NCI-H1694 treated with DMSO at 0.1 percent for 48 hours (cell line): Measurements from ENCODE around the gene CDKN1A.
"Not testable (repeated sequence)": the region's sequence is repeated elsewhere in the genome, so short reads cannot be mapped to it uniquely, and the experiment has no call there.

ENCODE experiments used
- DNase-seq: peaks from one replicate; lab custom pipeline; 2025; lab: John Stamatoyannopoulos, UW

Gene CDKN1A

GRCh38 chr6:36720251-36721141 is 42.0 kb downstream of the CDKN1A start:
- no peak for DNase-seq

DNA sequence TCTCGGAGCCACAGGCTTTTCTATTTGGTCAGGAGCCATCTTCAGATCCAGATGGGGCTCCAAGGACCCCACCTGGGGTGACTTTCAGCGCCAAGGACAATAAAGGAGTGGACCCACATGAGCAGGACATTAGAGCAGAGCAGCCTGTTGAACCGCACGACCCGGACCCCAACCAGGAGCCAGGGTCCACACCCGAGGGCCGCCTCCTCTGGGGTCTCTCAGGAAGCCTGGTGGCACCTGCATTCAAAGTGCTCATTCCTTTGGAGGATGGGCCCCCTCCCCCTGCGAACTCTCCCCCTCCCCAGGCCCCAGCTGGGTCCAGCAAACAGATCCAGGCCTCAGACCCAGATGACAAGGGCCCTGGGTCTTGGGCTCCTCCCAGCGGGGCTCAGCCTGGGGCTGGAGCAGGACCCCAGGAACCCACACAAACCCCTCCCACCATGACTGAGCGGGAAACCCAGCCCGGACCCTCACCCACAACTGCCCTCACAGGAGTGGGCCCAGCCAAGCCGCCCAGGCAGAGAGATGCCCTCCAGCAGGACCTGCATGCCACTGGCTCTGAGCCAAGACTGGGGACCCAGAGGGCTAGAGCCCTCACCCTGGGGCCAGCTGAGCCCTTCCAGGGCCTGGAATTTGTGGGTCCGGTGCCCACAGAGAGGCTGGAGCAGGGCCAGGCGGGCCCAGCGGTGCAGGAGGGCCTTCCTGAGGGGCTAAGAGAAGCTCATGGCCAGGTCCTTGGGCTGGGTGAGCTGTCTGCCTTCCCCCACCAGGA is 43.0 kb downstream of the CDKN1A start:
- DNase-seq: no peak

- DNase-seq: no peak
Observed at GRCh38 chr6:36722365-36722764, 43.9 kb downstream of the CDKN1A start.

- DNase-seq: no peak
Observed at GRCh38 chr6:36722879-36723278, 44.4 kb downstream of the CDKN1A start.

DNA sequence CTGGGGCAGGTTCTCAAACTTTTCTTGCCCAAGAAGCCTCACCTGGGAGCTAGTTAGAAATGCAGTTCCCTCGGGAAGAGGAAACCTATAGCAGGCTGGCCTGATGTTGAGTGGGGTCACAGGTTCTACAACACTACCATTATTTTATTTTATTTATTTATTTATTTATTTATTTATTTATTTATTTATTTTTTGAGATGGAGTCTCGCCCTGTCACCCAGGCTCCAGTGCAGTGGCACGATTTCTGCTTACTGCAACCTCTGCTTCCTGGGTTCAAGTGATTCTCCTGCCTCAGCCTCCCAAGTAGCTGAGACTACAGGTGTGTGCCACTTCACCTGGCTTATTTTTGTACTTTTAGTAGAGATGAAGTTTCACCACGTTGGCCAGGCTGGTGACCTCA is 45.5 kb downstream of the CDKN1A start:
- not testable (repeated sequence) for DNase-seq

GRCh38 chr6:36724514-36725390 is 46.2 kb downstream of the CDKN1A start:
- peak; percentile 50 for DNase-seq

DNA sequence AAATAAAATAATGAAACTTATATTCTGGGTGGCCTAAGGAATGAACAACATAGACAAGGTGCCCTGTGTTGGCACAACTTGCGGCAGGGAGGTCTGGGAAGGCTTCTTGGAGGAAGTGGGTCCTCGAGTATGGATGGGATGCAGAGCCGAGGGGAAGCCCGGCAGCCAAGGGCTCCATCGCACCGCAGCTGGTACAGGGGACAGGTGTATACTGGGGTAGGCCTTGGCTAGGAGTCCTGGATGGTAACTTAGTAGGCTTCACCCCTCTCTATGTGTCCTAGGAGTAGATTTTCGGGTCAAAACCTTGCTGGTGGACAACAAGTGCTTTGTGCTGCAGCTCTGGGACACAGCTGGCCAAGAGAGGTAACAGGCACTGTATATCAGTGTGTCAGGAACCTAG is 47.1 kb downstream of the CDKN1A start:
- no peak for DNase-seq

DNA sequence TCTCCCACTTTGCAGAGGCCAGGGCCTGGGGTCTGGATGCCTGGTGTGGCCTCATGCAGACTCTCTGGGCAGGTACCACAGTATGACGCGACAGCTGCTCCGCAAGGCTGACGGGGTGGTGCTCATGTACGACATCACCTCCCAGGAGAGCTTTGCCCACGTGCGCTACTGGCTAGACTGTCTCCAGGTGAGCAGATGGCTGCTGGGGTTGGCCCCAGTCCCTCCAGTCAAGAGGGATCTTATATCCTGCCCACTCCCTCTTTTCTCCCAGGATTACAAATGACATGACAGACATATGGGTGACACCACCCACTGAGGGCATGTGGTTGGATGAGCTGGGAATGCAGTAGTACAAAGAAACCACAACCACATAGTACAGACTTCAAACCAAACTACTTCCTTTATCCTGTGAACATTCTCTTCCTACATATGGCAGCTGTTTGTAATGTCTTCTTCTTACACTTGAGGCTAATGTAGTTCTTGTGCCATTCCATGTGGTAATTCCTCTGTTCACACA is 49.0 kb downstream of the CDKN1A start:
- DNase-seq: no peak

DNA sequence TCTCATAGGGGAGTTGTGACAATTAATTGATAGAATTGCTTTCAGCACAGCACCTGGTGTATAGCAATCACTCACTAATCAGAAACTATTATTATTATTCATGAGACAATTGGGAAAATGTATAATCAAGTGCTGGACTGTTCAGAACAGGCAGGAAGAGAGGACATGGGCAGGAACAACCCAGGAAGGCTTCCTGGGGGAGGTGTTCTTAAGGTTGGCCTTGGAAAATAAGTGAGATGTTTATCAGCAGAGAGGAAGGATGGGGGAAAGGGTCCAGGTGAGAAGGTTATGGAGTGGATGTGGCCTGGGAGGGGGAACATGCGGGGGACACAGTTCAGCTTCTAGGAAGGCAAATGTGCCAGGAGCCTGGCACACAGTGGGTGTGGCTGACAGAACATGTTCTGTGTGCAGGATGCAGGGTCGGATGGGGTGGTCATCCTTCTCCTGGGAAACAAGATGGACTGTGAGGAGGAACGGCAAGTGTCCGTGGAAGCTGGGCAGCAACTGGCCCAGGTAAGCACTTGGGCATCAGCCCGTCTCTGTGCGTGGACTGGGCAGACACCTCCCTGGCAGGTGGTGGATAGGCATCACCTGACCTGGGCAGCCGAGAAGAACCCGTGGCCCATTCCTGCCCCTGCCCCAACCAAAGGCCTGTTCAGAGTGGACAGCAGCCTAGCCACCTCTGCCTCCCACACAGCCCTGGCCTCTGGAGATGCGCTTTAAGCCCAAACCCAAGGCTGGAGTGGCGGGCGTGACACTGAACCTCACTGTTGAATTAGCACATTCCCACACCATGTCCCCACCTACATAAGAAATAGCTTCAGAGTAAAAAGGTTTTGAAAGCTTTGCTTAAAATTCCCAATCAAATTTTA is 50.0 kb downstream of the CDKN1A start:
- DNase-seq: no peak

DNA sequence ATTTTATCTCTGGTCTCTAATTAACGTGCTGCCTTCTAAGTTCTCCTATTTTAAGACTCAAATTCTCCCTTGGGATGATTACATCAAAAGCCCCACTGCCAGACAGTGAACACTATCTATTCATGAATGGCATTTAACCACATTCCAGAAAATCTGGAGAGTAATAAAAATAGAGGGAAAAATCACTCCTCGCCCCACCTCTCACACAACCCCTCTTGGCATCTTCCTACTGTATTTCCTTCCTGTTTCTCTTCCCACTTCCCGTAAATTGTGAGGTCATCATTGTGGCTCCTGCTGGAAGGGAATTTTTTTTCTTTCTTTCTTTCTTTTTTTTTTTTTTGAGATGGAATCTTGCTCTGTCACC is 50.6 kb downstream of the CDKN1A start:
- no peak for DNase-seq

- no peak for DNase-seq
Observed at GRCh38 chr6:36730424-36731380, 52.2 kb downstream of the CDKN1A start.

DNA sequence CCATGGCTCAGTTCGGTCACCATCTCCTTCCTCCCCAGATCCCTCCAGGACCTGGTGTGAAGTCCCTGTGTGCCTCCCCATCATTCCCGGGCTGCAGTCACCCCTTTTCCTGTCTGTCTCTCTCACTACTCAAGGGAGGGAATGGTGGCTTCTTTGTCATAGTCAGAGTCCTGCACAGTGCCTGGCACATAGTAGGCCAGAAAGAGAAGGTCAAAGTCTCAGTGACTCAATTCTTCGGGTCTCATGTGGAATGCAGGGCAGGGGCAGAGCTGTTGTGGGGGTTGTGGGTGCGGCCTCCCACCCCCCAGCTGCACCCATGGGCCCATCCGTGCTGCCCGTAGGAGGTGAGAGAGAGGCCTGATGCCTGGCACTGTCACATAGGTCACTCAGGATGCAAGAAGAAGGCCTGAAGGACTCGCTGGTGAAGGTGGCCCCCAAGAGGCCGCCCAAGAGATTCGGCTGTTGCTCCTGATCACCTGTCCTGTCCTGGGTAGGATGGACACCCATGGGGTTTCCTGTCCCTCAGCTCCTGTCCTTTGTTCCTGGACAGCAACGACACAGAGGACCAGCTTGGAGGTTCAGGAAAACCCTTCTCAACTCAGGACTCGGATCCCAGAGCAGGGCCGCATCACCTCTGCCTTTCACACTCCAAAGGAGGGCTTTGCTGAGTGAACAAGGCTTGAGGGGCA is 53.3 kb downstream of the CDKN1A start:
- no peak for DNase-seq

DNA sequence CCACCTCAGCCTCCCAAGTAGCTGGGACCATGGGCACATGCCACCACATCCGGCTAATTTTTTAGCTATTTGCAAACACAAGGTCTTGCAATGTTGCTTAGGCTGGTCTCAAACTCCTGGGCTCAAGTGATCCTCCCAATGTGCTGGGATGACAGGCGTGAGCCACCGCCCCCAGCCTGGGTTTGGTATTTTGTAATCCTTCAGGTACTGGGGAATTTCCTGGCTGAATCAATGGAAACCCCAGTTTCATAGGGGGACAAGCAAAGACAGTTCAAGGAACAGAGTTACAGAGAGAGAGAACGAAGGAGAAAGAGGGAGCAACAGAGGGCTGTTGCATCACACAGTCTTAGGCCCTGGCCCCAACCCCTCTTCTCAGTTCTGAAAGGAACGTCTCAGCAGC is 54.8 kb downstream of the CDKN1A start:
- DNase-seq: no peak

- no peak for DNase-seq
Observed at GRCh38 chr6:36734486-36735060, 56.1 kb downstream of the CDKN1A start.

DNA sequence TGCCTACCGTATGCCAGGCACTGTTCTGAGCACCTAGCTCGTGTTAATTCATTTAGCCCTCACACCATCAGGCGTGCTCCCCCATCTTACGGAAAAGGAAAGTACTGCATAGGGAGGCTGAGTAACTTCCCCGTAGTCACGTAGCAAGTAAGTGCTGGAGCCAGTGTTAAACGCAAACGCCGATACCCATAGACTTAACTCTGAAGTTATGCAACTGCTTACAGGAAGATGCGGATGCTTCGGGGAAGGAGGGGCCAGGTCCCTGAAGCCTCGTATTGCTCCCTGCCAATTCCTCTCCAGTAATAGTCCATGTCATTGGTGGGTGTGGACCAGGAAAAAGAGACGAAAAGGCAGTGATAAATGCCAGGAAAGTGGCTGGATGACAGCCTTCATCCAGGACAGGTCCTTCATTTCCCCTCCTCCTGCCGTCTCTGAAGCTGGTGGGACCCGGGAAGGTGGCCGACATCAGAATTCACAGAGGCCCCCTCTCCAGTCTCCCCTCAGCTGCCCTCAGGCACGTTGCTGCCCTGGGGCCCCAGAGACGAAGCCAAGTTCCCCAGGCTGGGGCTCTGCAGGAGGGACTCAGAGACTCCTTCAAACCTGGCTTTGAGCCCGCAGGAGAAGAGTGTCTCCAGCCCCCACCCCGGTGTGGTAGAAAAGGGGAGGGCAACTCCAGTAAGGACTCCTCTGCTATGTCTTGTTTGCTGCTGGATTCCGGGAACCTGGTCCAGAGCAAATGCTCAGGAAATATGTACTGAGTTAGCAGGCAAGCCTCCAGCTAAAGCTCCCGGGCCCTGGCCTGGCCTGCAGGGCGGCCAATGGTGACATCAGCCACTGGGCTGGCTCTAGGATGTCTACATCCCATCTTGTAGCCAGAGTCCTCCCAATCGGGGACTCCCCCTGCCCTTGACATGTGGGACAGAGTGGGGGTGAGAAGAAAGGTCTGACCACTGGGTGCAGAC is 56.9 kb downstream of the CDKN1A start:
- no peak for DNase-seq
